ENCODE measurements around the gene MSMP.

Gene MSMP

DNA sequence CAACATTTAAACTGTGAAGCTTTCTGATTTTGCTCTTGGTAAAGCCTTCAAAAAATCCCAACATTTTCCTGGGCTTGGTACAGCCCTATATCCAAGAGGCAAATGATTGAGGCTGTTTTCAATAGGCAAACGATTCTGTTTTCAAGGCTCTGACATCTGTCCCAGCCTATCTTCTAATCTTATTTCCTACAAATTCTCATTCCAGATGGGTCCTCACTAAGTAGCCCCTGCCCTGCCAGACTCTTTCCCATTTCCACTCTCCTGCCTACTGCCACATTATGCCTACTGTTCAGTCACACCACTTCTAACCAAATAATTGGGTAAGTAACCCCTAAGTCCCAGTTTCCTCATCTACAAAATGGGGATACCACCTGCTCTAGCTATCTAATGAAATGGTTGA, 8.5 kb downstream of the MSMP start:
- Histone ChIP-seq H3K9me3 (ENCODE audit: control insufficient read depth, insufficient read depth, low read length) (no peaks in the 10 kb centered on the region), H3K4me3 (ENCODE audit: low read length) (no peak overlapping the region), H3K27me3 (ENCODE audit: control insufficient read depth, insufficient read depth, low read length) (no peaks in the 10 kb centered on the region), H3K4me1 (ENCODE audit: control insufficient read depth, insufficient read depth, low read length) (no peaks in the 10 kb centered on the region; the same call in 1 of the 2 replicates), H3K27ac (ENCODE audit: low read length) (no peak overlapping the region), H3K36me3 (ENCODE audit: control insufficient read depth, insufficient read depth, low read length) (peaks cover 32% of the 10 kb centered on the region; the same call in 1 of the 2 replicates)
- no CpG with 5 or more reads among the region's 1 CpG for WGBS (ENCODE audit: insufficient coverage, insufficient read length)
- no peak for DNase-seq (ENCODE audit: low read depth, low spot score)

DNA sequence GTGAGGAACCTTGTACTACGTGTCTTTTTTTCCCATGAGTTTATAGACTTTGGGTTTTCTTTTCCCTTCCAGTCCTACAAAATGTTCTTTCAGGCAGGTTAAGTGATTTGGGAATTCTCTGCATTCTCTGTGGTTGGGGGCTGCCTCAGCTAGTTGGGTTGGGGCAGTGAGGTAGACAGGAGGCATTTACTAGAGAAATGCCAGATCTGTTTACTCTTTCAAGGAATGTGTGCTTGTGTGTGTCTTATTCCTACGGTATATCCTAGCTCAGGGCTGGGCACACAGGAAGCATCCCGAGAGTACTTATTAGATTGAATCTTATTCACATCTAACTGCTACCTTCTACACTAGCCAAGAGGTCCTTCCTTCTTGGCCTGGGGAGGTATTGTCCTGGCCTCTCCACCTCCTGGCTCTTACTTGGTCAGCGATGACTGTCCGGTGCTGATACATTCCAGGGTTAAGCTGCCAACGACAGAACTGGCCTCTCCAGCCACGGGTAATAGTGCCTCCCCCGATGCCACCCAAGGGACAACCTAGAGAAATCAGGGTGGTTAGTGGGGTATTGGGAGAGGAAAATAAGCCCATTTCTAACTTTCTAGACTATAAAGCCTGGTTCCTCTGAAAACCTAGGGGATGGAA, 10.1 kb downstream of the MSMP start:
- Histone ChIP-seq H3K27me3 (ENCODE audit: control insufficient read depth, insufficient read depth, low read length) (no peaks in the 10 kb centered on the region), H3K27ac (ENCODE audit: low read length) (no peak overlapping the region), H3K4me3 (ENCODE audit: low read length) (no peak overlapping the region), H3K9me3 (ENCODE audit: control insufficient read depth, insufficient read depth, low read length) (no peaks in the 10 kb centered on the region), H3K4me1 (ENCODE audit: control insufficient read depth, insufficient read depth, low read length) (no peaks in the 10 kb centered on the region), H3K36me3 (ENCODE audit: control insufficient read depth, insufficient read depth, low read length) (peaks cover 47% of the 10 kb centered on the region)
- no CpG with 5 or more reads among the region's 8 CpGs for WGBS (ENCODE audit: insufficient coverage, insufficient read length)
- DNase-seq (ENCODE audit: low read depth, low spot score), result no peak

DNA sequence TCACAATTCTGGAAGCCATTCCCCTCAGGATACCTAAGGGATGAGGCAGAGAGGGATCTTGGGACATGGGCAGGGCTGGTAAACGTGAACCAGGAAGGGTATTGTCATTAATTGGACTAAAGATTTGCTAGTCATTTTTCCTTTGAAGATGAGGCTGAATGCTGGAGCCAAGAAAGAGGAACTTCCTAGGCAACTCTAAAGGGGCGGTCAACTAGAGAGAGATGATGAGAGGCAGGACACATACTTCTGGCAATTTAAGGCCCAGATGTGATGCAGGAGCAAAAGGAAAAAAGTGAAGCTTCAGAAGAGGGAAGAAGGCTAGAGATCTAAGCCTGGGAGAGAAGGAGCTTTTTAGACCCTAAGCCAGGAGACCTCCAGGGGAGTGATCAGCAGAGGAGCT, 10.6 kb downstream of the MSMP start:
- Histone ChIP-seq H3K27me3 (ENCODE audit: control insufficient read depth, insufficient read depth, low read length) (no peaks in the 10 kb centered on the region), H3K4me3 (ENCODE audit: low read length) (no peak overlapping the region), H3K36me3 (ENCODE audit: control insufficient read depth, insufficient read depth, low read length) (peaks cover 52% of the 10 kb centered on the region), H3K4me1 (ENCODE audit: control insufficient read depth, insufficient read depth, low read length) (no peaks in the 10 kb centered on the region), H3K27ac (ENCODE audit: low read length) (no peak overlapping the region), H3K9me3 (ENCODE audit: control insufficient read depth, insufficient read depth, low read length) (no peaks in the 10 kb centered on the region)
- no peak for DNase-seq (ENCODE audit: low read depth, low spot score)
- no CpG with 5 or more reads among the region's 2 CpGs for WGBS (ENCODE audit: insufficient coverage, insufficient read length)

DNA sequence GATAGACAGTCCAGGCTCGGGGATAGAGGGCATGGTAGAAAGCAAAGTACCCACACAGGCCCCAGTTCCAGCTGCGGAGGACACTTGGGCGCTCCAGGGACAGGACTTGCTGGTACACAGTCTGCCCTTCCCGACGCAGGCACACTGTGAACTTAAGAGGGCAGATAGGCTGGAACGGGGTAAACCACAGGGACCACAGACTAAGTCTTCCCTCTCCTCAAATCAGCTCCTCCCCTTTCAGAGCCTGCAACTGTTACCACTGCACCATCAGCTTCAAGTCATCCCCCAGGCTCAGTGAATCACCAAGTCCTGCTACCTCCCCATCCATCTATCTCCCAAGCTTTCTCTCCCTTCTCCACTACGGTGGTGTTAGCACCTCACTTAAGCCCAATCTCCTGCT, 12.3 kb downstream of the MSMP start:
- peaks cover 69% of the 10 kb centered on the region for H3K36me3 ChIP-seq (ENCODE audit: control insufficient read depth, insufficient read depth, low read length)
- H3K27me3 ChIP-seq (ENCODE audit: control insufficient read depth, insufficient read depth, low read length), result no peaks in the 10 kb centered on the region
- no peak for DNase-seq (ENCODE audit: low read depth, low spot score)

DNA sequence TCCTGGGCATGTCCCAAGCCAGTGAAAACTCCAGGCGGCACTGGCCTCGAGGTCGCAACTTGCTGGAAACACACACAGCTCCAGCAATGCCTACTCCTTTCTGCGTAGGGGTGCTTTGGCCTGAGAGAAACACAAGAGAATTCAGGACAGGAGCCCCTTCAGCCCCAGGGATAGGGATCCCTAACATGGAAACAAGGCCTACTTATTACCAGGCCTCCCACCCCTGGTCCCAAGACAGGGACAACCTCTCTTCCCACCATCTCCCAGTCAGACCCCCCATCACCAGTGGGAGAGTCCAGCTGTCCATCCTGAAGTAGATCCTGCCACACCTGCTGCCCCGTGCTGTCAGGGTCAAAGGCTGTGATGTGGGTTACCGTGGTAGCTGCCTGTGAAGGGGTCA, 13.8 kb downstream of the MSMP start:
- no peaks in the 10 kb centered on the region for H3K27me3 ChIP-seq (ENCODE audit: control insufficient read depth, insufficient read depth, low read length)
- DNase-seq (ENCODE audit: low read depth, low spot score), result no peak
- no peak overlapping the region for H3K4me3 ChIP-seq (ENCODE audit: low read length)
- peaks cover 69% of the 10 kb centered on the region for H3K36me3 ChIP-seq (ENCODE audit: control insufficient read depth, insufficient read depth, low read length)
- H3K4me1 ChIP-seq (ENCODE audit: control insufficient read depth, insufficient read depth, low read length), result no peaks in the 10 kb centered on the region
- H3K27ac ChIP-seq (ENCODE audit: low read length), result no peak overlapping the region
- no CpG with 5 or more reads among the region's 6 CpGs for WGBS (ENCODE audit: insufficient coverage, insufficient read length)
- no peaks in the 10 kb centered on the region for H3K9me3 ChIP-seq (ENCODE audit: control insufficient read depth, insufficient read depth, low read length)

More for the DNA sequence above, 12.3 kb downstream of the MSMP start:
- Histone ChIP-seq H3K27ac (ENCODE audit: low read length) (no peak overlapping the region), H3K4me3 (ENCODE audit: low read length) (no peak overlapping the region), H3K9me3 (ENCODE audit: control insufficient read depth, insufficient read depth, low read length) (no peaks in the 10 kb centered on the region), H3K4me1 (ENCODE audit: control insufficient read depth, insufficient read depth, low read length) (no peaks in the 10 kb centered on the region)
- WGBS (ENCODE audit: insufficient coverage, insufficient read length), result no CpG with 5 or more reads among the region's 7 CpGs

DNA sequence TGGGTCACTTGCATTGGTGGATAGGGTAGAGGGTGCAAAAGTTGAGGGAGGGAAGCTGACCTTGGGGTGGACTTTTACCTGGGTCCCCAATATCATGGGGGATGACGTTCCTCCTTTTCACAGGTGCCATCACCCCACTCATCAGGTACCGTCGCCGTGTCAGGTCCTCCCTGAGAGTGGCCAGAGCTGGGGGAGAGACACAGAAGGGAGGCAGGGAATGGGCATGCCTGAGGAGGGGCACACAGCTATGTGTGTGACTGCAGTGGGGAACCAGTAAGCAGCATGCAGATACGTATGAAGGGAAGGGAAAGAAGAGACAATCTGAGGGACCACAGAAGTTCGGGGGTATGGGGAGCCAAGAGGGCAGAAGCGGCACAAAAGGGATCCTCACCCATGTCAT, 15.2 kb downstream of the MSMP start:
- Histone ChIP-seq H3K36me3 (ENCODE audit: control insufficient read depth, insufficient read depth, low read length) (peaks cover 60% of the 10 kb centered on the region), H3K4me3 (ENCODE audit: low read length) (no peak overlapping the region), H3K27me3 (ENCODE audit: control insufficient read depth, insufficient read depth, low read length) (no peaks in the 10 kb centered on the region), H3K27ac (ENCODE audit: low read length) (no peak overlapping the region), H3K4me1 (ENCODE audit: control insufficient read depth, insufficient read depth, low read length) (no peaks in the 10 kb centered on the region), H3K9me3 (ENCODE audit: control insufficient read depth, insufficient read depth, low read length) (no peaks in the 10 kb centered on the region)
- WGBS (ENCODE audit: insufficient coverage, insufficient read length), result no CpG with 5 or more reads among the region's 7 CpGs
- DNase-seq (ENCODE audit: low read depth, low spot score), result no peak

DNA sequence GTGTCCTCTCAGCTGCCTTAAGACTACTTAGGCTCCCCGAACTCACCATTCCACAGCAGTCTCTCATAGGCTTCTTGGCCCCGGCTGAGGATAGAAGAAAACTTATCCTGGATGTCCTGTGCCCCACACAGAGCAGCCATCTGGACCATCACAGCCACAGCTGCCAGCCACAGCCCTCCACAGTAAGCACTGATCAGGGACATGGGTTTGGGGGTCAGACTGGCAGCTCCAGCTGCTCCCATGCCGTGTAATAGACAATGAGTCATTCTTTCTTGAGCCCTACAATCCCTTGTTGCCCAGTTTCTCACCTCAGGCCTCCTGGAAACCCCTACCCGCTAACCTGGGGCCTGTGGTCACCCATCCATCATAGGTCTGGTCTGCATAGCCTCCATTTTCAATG, 15.9 kb downstream of the MSMP start:
- peaks cover 52% of the 10 kb centered on the region for H3K36me3 ChIP-seq (ENCODE audit: control insufficient read depth, insufficient read depth, low read length)
- H3K27ac ChIP-seq (ENCODE audit: low read length), result no peak overlapping the region
- H3K4me3 ChIP-seq (ENCODE audit: low read length), result no peak overlapping the region
- no CpG with 5 or more reads among the region's 4 CpGs for WGBS (ENCODE audit: insufficient coverage, insufficient read length)
- DNase-seq (ENCODE audit: low read depth, low spot score), result no peak
- H3K27me3 ChIP-seq (ENCODE audit: control insufficient read depth, insufficient read depth, low read length), result no peaks in the 10 kb centered on the region
- H3K9me3 ChIP-seq (ENCODE audit: control insufficient read depth, insufficient read depth, low read length), result no peaks in the 10 kb centered on the region
- no peaks in the 10 kb centered on the region for H3K4me1 ChIP-seq (ENCODE audit: control insufficient read depth, insufficient read depth, low read length)

DNA sequence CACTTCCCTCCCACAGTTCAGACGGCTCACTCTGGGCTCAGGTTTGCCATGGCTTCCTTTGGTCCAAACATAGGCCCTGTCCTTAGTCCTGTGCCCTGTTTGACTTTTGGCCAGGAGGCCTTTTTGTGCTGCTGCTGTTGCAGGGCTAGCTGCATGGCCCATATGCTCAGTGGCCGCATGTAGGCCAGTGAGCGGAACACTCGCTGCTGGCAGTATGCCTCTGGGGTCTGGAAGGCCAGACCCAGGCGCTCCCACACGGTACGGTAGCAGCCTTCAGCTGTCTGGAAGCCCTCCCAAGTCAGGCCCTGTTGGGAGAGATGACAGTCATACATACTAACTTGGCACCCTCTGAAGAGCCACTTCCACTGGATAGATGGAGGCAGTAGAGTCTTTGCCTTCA, 16.9 kb downstream of the MSMP start:
- DNase-seq (ENCODE audit: low read depth, low spot score), result no peak
- Histone ChIP-seq H3K27me3 (ENCODE audit: control insufficient read depth, insufficient read depth, low read length) (no peaks in the 10 kb centered on the region), H3K4me1 (ENCODE audit: control insufficient read depth, insufficient read depth, low read length) (no peaks in the 10 kb centered on the region), H3K27ac (ENCODE audit: low read length) (no peak overlapping the region), H3K9me3 (ENCODE audit: control insufficient read depth, insufficient read depth, low read length) (no peaks in the 10 kb centered on the region), H3K4me3 (ENCODE audit: low read length) (no peak overlapping the region), H3K36me3 (ENCODE audit: control insufficient read depth, insufficient read depth, low read length) (peaks cover 48% of the 10 kb centered on the region)
- WGBS (ENCODE audit: insufficient coverage, insufficient read length), result no CpG with 5 or more reads among the region's 7 CpGs

DNA sequence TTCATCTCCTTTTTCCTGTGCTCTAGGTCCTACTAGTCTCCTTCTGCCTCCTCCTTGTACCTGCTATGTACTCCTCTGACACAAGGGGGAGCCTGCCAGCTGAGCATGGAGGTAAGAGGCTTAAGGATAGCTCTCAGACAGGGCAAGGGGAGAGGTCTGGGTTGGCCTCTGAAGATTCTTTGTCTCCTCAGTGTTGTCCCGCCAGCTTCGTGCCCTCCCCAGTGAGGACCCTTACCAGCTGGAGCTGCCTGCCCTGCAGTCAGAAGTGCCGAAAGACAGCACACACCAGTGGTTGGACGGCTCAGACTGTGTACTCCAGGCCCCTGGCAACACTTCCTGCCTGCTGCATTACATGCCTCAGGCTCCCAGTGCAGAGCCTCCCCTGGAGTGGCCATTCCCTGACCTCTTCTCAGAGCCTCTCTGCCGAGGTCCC, 17.9 kb downstream of the MSMP start:
- WGBS (ENCODE audit: insufficient coverage, insufficient read length), result no CpG with 5 or more reads among the region's 5 CpGs
- Histone ChIP-seq H3K4me1 (ENCODE audit: control insufficient read depth, insufficient read depth, low read length) (no peaks in the 10 kb centered on the region), H3K27ac (ENCODE audit: low read length) (no peak overlapping the region), H3K36me3 (ENCODE audit: control insufficient read depth, insufficient read depth, low read length) (peaks cover 41% of the 10 kb centered on the region), H3K9me3 (ENCODE audit: control insufficient read depth, insufficient read depth, low read length) (no peaks in the 10 kb centered on the region), H3K27me3 (ENCODE audit: control insufficient read depth, insufficient read depth, low read length) (no peaks in the 10 kb centered on the region), H3K4me3 (ENCODE audit: low read length) (no peak overlapping the region)
- no peak for DNase-seq (ENCODE audit: low read depth, low spot score)

DNA sequence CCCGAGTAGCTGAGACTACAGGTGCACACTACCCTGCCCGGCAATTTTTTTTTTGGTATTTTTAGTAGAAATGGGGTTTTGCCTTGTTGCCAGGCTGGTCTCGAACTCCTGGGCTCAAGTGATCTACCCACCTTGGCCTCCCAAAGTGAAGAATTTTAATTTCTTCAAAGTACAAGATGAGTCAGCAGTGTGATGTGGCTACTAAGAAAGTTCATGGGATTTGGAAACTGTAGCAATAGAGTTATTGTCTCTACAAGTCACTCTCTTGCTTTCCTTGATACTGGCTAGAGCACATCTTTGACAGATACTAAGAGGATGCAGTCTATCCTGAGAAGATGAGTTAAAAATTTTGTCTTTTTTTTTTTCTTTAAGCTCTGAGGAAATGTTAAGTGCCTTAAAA, 20.0 kb downstream of the MSMP start:
- DNase-seq (ENCODE audit: low read depth, low spot score), result no peak
- Histone ChIP-seq H3K27ac (ENCODE audit: low read length) (no peak overlapping the region), H3K27me3 (ENCODE audit: control insufficient read depth, insufficient read depth, low read length) (no peaks in the 10 kb centered on the region), H3K36me3 (ENCODE audit: control insufficient read depth, insufficient read depth, low read length) (peaks cover 23% of the 10 kb centered on the region), H3K4me1 (ENCODE audit: control insufficient read depth, insufficient read depth, low read length) (peaks cover 4% of the 10 kb centered on the region; the same call in 1 of the 2 replicates), H3K4me3 (ENCODE audit: low read length) (no peak overlapping the region), H3K9me3 (ENCODE audit: control insufficient read depth, insufficient read depth, low read length) (no peaks in the 10 kb centered on the region)
- no CpG with 5 or more reads among the region's 3 CpGs for WGBS (ENCODE audit: insufficient coverage, insufficient read length)

Measured in iPS DF 6.9 (cell line).